ENCODE results near the gene MRGPRE. TPM values are rescaled to one million over a fixed set of nuclear protein-coding genes. Genes with fewer than 3 reads are reported as not detected.

MRGPRE gene
- total RNA-seq, 1 experiment from 2014 or later: not detected

- Histone ChIP-seq H2AFZ (no peak overlapping the region), H3K9me2 (ENCODE audit: insufficient read depth) (no peaks in the 10 kb centered on the region), H3K27ac (no peak overlapping the region), H3K79me2 (ENCODE audit: low read depth) (no peaks in the 10 kb centered on the region), H3K27me3 (ENCODE audit: insufficient read depth, low read depth) (peaks cover 36% of the 10 kb centered on the region), H4K20me1 (ENCODE audit: insufficient read depth) (no peaks in the 10 kb centered on the region), H3K4me1 (replicated peaks; ENCODE audit: insufficient read depth) (no peaks in the 10 kb centered on the region), H3K9me3 (ENCODE audit: insufficient read depth, low read depth) (no peaks in the 10 kb centered on the region), H3K36me3 (ENCODE audit: low read depth) (no peaks in the 10 kb centered on the region), H3F3A (ENCODE audit: insufficient read depth, low read depth) (no peaks in the 10 kb centered on the region), H3K4me2 (no peak overlapping the region), H3K4me3 (no peak overlapping the region)
- DNase-seq: no peak
- POLR2A ChIA-PET (ENCODE audit: unreplicated experiment): no interaction called here
- CTCF ChIA-PET: no interaction called here
- intact Hi-C loops (cut with micrococcal nuclease; ENCODE audit: unreplicated experiment): no loop called here
- TF ChIP-seq CTCF (conservative IDR thresholded peaks at IDR 0.05) (no peak), EZH2 (IDR thresholded peaks at IDR 0.05; ENCODE audit: low read depth) (no peak)
- no TSS peak for BruUV-seq (replicated peaks)
Measured at GRCh38 chr11:3188496-3189195, 43.6 kb downstream of the MRGPRE start.

DNA sequence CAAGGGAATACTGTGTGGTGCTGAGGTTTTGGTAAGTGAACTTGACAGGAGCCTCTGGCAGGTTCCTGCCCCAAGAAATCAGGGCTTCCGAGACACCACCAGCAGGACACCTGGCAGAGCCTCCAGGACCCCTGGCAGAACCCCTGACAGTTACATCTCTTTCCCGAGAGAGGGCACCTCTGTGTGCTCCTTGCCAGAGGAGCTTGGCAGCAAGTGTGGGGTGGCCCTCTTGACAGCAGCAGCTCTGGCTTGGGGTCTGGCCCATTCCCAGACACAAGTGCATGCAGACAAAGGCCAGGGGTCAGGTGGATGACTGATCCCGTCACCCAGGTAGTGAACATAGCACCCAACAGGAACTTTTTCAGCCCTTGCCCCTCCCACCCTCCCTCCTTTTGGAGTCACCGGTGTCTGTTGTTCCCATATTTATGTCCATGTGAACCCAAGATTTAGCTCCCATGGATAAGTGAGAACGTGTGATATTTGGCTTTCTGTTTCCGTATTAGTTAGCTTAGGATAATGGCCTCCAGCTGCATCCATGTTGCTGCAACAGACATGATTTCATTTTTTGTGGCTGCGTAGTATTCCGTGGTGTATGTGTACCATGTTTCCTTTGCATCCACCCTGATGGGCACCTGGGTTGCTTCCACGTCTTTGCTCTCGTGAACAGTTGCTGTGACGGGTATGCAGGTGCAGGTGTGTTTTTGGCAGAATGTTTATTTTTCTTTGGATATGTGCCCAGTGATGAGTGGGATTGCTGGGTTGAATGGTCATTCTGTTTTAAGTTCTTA is 45.9 kb downstream of the MRGPRE start:
- H3K36me3 ChIP-seq (ENCODE audit: low read depth): no peaks in the 10 kb centered on the region
- DNase-seq: no peak
- no peak overlapping the region for H2AFZ ChIP-seq
- intact Hi-C loops (cut with micrococcal nuclease; ENCODE audit: unreplicated experiment): no loop called here
- POLR2A ChIA-PET (ENCODE audit: unreplicated experiment): no interaction called here
- H3K27ac ChIP-seq: no peak overlapping the region
- no peaks in the 10 kb centered on the region for H3K79me2 ChIP-seq (ENCODE audit: low read depth)
- no TSS peak for BruUV-seq (replicated peaks)
- H3F3A ChIP-seq (ENCODE audit: insufficient read depth, low read depth): no peaks in the 10 kb centered on the region
- H3K4me2 ChIP-seq: no peak overlapping the region
- H3K9me3 ChIP-seq (ENCODE audit: insufficient read depth, low read depth): no peaks in the 10 kb centered on the region
- no peak overlapping the region for H3K4me3 ChIP-seq
- CTCF ChIA-PET: interaction anchor here (0.7 kb wide), 1 partner anchor 637 kb away, joined by 6 read pairs; no protein-coding TSS in a partner anchor
- no peaks in the 10 kb centered on the region for H3K4me1 ChIP-seq (replicated peaks; ENCODE audit: insufficient read depth)
- peaks cover 28% of the 10 kb centered on the region; the same call in 1 of the 2 replicates for H3K27me3 ChIP-seq (ENCODE audit: insufficient read depth, low read depth)
- H4K20me1 ChIP-seq (ENCODE audit: insufficient read depth): no peaks in the 10 kb centered on the region
- no peaks in the 10 kb centered on the region for H3K9me2 ChIP-seq (ENCODE audit: insufficient read depth)
- no peak for TF ChIP-seq EZH2 (IDR thresholded peaks at IDR 0.05; ENCODE audit: low read depth)
- TF ChIP-seq CTCF (conservative IDR thresholded peaks at IDR 0.05): no peak

DNA sequence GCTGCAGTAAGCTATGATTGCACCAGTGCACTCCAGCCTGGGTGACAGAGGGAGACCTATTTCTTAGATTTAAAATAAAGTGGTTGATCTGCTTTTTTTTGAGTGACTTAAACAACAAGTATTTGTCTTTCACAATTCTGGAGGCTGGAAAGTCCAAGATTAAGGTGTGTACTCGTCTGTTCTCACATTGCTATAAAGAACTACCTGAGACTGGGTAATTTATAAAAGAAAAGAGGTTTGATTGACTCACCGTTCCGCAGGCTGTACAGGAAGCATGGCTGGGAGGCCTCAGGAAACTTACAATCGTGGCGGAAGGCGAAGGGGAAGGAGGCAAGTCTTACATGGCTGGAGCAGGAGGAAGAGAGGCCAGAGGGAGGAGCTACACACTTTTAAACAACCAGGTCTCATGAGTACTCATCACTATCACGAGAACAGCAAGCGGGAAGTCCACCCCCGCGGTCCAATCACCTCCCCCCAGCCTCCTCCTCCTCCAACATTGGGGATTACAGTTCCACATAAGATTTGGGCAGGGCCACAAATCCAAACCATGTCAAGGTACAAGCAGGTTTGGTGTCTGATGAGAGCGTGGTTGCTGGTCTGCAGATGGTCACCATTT is 47.4 kb downstream of the MRGPRE start:
- Histone ChIP-seq H3K9me3 (ENCODE audit: insufficient read depth, low read depth) (no peaks in the 10 kb centered on the region), H3K4me1 (replicated peaks; ENCODE audit: insufficient read depth) (no peaks in the 10 kb centered on the region), H3K27me3 (ENCODE audit: insufficient read depth, low read depth) (peaks cover 23% of the 10 kb centered on the region; the same call in 1 of the 2 replicates), H3K27ac (no peak overlapping the region), H2AFZ (no peak overlapping the region), H3K9me2 (ENCODE audit: insufficient read depth) (no peaks in the 10 kb centered on the region), H3K4me3 (no peak overlapping the region), H3K36me3 (ENCODE audit: low read depth) (no peaks in the 10 kb centered on the region), H3K4me2 (no peak overlapping the region), H3K79me2 (ENCODE audit: low read depth) (no peaks in the 10 kb centered on the region), H4K20me1 (ENCODE audit: insufficient read depth) (no peaks in the 10 kb centered on the region), H3F3A (ENCODE audit: insufficient read depth, low read depth) (no peaks in the 10 kb centered on the region)
- intact Hi-C loops (cut with micrococcal nuclease; ENCODE audit: unreplicated experiment): no loop called here
- BruUV-seq (replicated peaks): no TSS peak
- POLR2A ChIA-PET (ENCODE audit: unreplicated experiment): interaction anchor here (0.6 kb wide), 1 partner anchor 147 kb away, joined by 6 read pairs; no protein-coding TSS in a partner anchor
- TF ChIP-seq EZH2 (IDR thresholded peaks at IDR 0.05; ENCODE audit: low read depth) (no peak), CTCF (conservative IDR thresholded peaks at IDR 0.05) (no peak)
- CTCF ChIA-PET: interaction anchor here (0.7 kb wide), 1 partner anchor 36 kb away, joined by 3 read pairs; no protein-coding TSS in a partner anchor
- DNase-seq: peak in 1 of 2 experiments; percentile 40

Measured in PC-9 (cell line).